Central memory CD4-positive, alpha-beta T cell (primary cell): ENCODE results near the gene IL5RA.

Experiments used
- DNase-seq: peaks from one replicate; pipeline ENCODE4 v3.0.0; 2022

The IL5RA gene

GRCh38 chr3:3105815-3106214 lies 4.4 kb downstream of the IL5RA start:
- no peak for DNase-seq

- no peak for DNase-seq
Observed at GRCh38 chr3:3105246-3105645, 4.9 kb downstream of the IL5RA start.

GRCh38 chr3:3102751-3103150 lies 7.4 kb downstream of the IL5RA start:
- no peak for DNase-seq

GRCh38 chr3:3101660-3102458 lies 8.3 kb downstream of the IL5RA start:
- DNase-seq = no peak

- DNase-seq = no peak
Observed at GRCh38 chr3:3097958-3098357, 12.2 kb downstream of the IL5RA start.

GRCh38 chr3:3089017-3089416 lies 21.2 kb downstream of the IL5RA start:
- no peak for DNase-seq

- no peak for DNase-seq
Observed at GRCh38 chr3:3087716-3088465, 22.3 kb downstream of the IL5RA start.

GRCh38 chr3:3087279-3087678 lies 22.9 kb downstream of the IL5RA start:
- no peak for DNase-seq

GRCh38 chr3:3086239-3086638 lies 23.9 kb downstream of the IL5RA start:
- no peak for DNase-seq

- DNase-seq = no peak
Observed at GRCh38 chr3:3085782-3086181, 24.4 kb downstream of the IL5RA start.

- DNase-seq = no peak
Observed at GRCh38 chr3:3084890-3085289, 25.3 kb downstream of the IL5RA start.

- DNase-seq = no peak
Observed at GRCh38 chr3:3082234-3082924, 27.8 kb downstream of the IL5RA start.

GRCh38 chr3:3081381-3082233 lies 28.6 kb downstream of the IL5RA start:
- DNase-seq = no peak

GRCh38 chr3:3080309-3080708 lies 29.9 kb downstream of the IL5RA start:
- no peak for DNase-seq

GRCh38 chr3:3074551-3075257 lies 35.5 kb downstream of the IL5RA start:
- DNase-seq = no peak

- DNase-seq = no peak
Observed at GRCh38 chr3:3071136-3071535, 39.0 kb downstream of the IL5RA start.

- DNase-seq = no peak
Observed at GRCh38 chr3:3069723-3070122, 40.5 kb downstream of the IL5RA start.

- DNase-seq = no peak
Observed at GRCh38 chr3:3068358-3068881, 41.8 kb downstream of the IL5RA start.

- DNase-seq = no peak
Observed at GRCh38 chr3:3066910-3067309, 43.3 kb downstream of the IL5RA start.

- no peak for DNase-seq
Observed at GRCh38 chr3:3066378-3066777, 43.8 kb downstream of the IL5RA start.

- no peak for DNase-seq
Observed at GRCh38 chr3:3065876-3066275, 44.3 kb downstream of the IL5RA start.

GRCh38 chr3:3064297-3064696 lies 45.9 kb downstream of the IL5RA start:
- no peak for DNase-seq
